ENCODE measurements around the gene ARHGEF7.
A peak's percentile ranks its signal among the peaks of the same experiment; 100 is the strongest.

The ARHGEF7 gene

GRCh38 chr13:111139873-111140561 is 24.9 kb downstream of the ARHGEF7 start:
- no peak for DNase-seq

GRCh38 chr13:111140562-111141105 is 25.5 kb downstream of the ARHGEF7 start:
- DNase-seq: no peak

- no peak for DNase-seq
Measured at GRCh38 chr13:111142472-111142871, 27.4 kb downstream of the ARHGEF7 start.

- no peak for DNase-seq
Measured at GRCh38 chr13:111143865-111144540, 28.9 kb downstream of the ARHGEF7 start.

GRCh38 chr13:111145071-111145470 is 30.0 kb downstream of the ARHGEF7 start:
- DNase-seq: no peak

- DNase-seq: no peak
Measured at GRCh38 chr13:111145506-111145905, 30.4 kb downstream of the ARHGEF7 start.

- DNase-seq: no peak
Measured at GRCh38 chr13:111152844-111153243, 37.7 kb downstream of the ARHGEF7 start.

- DNase-seq: peak; percentile 98
Measured at GRCh38 chr13:111153279-111153976, 38.3 kb downstream of the ARHGEF7 start.

GRCh38 chr13:111153977-111154332 is 38.8 kb downstream of the ARHGEF7 start:
- DNase-seq: no peak

- DNase-seq: no peak
Measured at GRCh38 chr13:111156421-111156820, 41.3 kb downstream of the ARHGEF7 start.

GRCh38 chr13:111158136-111158805 is 43.2 kb downstream of the ARHGEF7 start:
- no peak for DNase-seq

- no peak for DNase-seq
Measured at GRCh38 chr13:111159362-111160320, 44.5 kb downstream of the ARHGEF7 start.

GRCh38 chr13:111160648-111161047 is 45.5 kb downstream of the ARHGEF7 start:
- no peak for DNase-seq

- DNase-seq: no peak
Measured at GRCh38 chr13:111161601-111162600, 46.8 kb downstream of the ARHGEF7 start.

GRCh38 chr13:111165241-111166010 is 50.3 kb downstream of the ARHGEF7 start:
- no peak for DNase-seq

- DNase-seq: no peak
Measured at GRCh38 chr13:111166882-111167675, 52.0 kb downstream of the ARHGEF7 start.

- peak; percentile 66 for DNase-seq
Measured at GRCh38 chr13:111168107-111168506, 53.0 kb downstream of the ARHGEF7 start.

GRCh38 chr13:111171112-111171511 is 56.0 kb downstream of the ARHGEF7 start:
- DNase-seq: no peak

GRCh38 chr13:111171629-111172028 is 56.5 kb downstream of the ARHGEF7 start:
- no peak for DNase-seq

Data from eye (tissue), 1 donor.